Colonic mucosa (tissue), 4 donors: ENCODE results near the gene MCCC2. TPM values are rescaled to one million over a fixed set of nuclear protein-coding genes. Genes with fewer than 3 reads are reported as not detected.

Source experiments
- DNase-seq: peaks from one replicate; pipeline ENCODE4 v3.0.0-alpha.2; 2020
- H3K27ac ChIP-seq: fragments of 200-600 bp; one replicate; pipeline ENCODE4 v1.8.0; 2021
- H3K27me3 ChIP-seq: fragments of 200-600 bp; one replicate; pipeline ENCODE4 v1.8.0; 2021
- H3K36me3 ChIP-seq: fragments of 200-600 bp; one replicate; pipeline ENCODE4 v1.8.0; 2021
- H3K4me1 ChIP-seq: fragments of 200-600 bp; one replicate; pipeline ENCODE4 v1.8.0; 2021; ENCODE audit warnings: mild to moderate bottlenecking
- H3K4me3 ChIP-seq: fragments of 200-600 bp; one replicate; pipeline ENCODE4 v1.8.0; 2021
- H3K9ac ChIP-seq, 2 donors: one replicate each; pipeline ENCODE4 v1.7.0; 2013; ENCODE audit warnings: control low read depth in 2 of 2, low read depth in 2 of 2, low read length in 2 of 2
- H3K9me3 ChIP-seq: fragments of 200-600 bp; one replicate; pipeline ENCODE4 v1.8.0; 2021
- CTCF ChIP-seq: fragments of 200-600 bp; IDR thresholded peaks from one replicate; pipeline ENCODE4 v1.8.0; 2022; ENCODE audit warnings: antibody characterized with exemption, mild to moderate bottlenecking
- intact Hi-C: fragments of 100-400 bp; cut with DNase I; formaldehyde crosslinking; loops from one replicate; pipeline ENCODE4 v1.14.1; 2022
- total RNA-seq, 2 donors: library from RNA; stranded (reverse); fragmentation: NEBNext Ultra II Directional in 1 of 2; extraction: Animal tissue kit (Norgen Biotek cat#: 25700) in 1 of 2; gene quantifications; one replicate each; pipeline ENCODE4 v1.2.1, GENCODE V29; 2021
- donor health status: healthy.
- donor health status: DM: no; HTN: no; CAD: no.
- donor health status: DM: no; HTN: no; CAD: no.

Gene MCCC2
- total RNA-seq, 2 donors from 2014 or later: 56.8 to 68.7 TPM

- intact Hi-C loops: no loop called here
- Histone ChIP-seq H3K27me3 (no peaks in the 10 kb centered on the region), H3K9ac (no peak overlapping the region), H3K36me3 (no peaks in the 10 kb centered on the region), H3K4me3 (no peak overlapping the region), H3K4me1 (no peaks in the 10 kb centered on the region), H3K9me3 (no peaks in the 10 kb centered on the region), H3K27ac (no peak overlapping the region)
- no peak for TF ChIP-seq CTCF
- no peak for DNase-seq
Measured at GRCh38 chr5:71681296-71681695, 94.2 kb downstream of the MCCC2 start.

- Histone ChIP-seq H3K9ac (no peak overlapping the region), H3K36me3 (no peaks in the 10 kb centered on the region), H3K4me1 (no peaks in the 10 kb centered on the region), H3K27me3 (no peaks in the 10 kb centered on the region), H3K27ac (no peak overlapping the region), H3K4me3 (no peak overlapping the region), H3K9me3 (no peaks in the 10 kb centered on the region)
- intact Hi-C loops: no loop called here
- DNase-seq: no peak
- no peak for TF ChIP-seq CTCF
Measured at GRCh38 chr5:71684309-71684708, 97.2 kb downstream of the MCCC2 start.

GRCh38 chr5:71693828-71694427 is 106.8 kb downstream of the MCCC2 start:
- Histone ChIP-seq H3K4me1 (no peaks in the 10 kb centered on the region), H3K9me3 (no peaks in the 10 kb centered on the region), H3K9ac (no peak overlapping the region), H3K4me3 (no peak overlapping the region), H3K36me3 (no peaks in the 10 kb centered on the region), H3K27ac (no peak overlapping the region), H3K27me3 (no peaks in the 10 kb centered on the region)
- intact Hi-C loops: no loop called here
- no peak for DNase-seq
- no peak for TF ChIP-seq CTCF

GRCh38 chr5:71695071-71695470 is 107.9 kb downstream of the MCCC2 start:
- Histone ChIP-seq H3K27ac (no peak overlapping the region), H3K4me1 (no peaks in the 10 kb centered on the region), H3K36me3 (no peaks in the 10 kb centered on the region), H3K4me3 (no peak overlapping the region), H3K27me3 (no peaks in the 10 kb centered on the region), H3K9me3 (no peaks in the 10 kb centered on the region), H3K9ac (no peak overlapping the region)
- intact Hi-C loops: no loop called here
- DNase-seq: peak; percentile 28
- no peak for TF ChIP-seq CTCF

GRCh38 chr5:71695595-71695994 is 108.5 kb downstream of the MCCC2 start:
- Histone ChIP-seq H3K27me3 (no peaks in the 10 kb centered on the region), H3K4me1 (no peaks in the 10 kb centered on the region), H3K27ac (no peak overlapping the region), H3K9ac (no peak overlapping the region), H3K36me3 (no peaks in the 10 kb centered on the region), H3K4me3 (no peak overlapping the region), H3K9me3 (no peaks in the 10 kb centered on the region)
- intact Hi-C loops: no loop called here
- TF ChIP-seq CTCF: no peak
- no peak for DNase-seq
